ENCODE data around the gene VRTN.
"Not testable (repeated sequence)": the region's sequence is repeated elsewhere in the genome, so short reads cannot be mapped to it uniquely, and the experiment has no call there.

The VRTN gene, protein sequence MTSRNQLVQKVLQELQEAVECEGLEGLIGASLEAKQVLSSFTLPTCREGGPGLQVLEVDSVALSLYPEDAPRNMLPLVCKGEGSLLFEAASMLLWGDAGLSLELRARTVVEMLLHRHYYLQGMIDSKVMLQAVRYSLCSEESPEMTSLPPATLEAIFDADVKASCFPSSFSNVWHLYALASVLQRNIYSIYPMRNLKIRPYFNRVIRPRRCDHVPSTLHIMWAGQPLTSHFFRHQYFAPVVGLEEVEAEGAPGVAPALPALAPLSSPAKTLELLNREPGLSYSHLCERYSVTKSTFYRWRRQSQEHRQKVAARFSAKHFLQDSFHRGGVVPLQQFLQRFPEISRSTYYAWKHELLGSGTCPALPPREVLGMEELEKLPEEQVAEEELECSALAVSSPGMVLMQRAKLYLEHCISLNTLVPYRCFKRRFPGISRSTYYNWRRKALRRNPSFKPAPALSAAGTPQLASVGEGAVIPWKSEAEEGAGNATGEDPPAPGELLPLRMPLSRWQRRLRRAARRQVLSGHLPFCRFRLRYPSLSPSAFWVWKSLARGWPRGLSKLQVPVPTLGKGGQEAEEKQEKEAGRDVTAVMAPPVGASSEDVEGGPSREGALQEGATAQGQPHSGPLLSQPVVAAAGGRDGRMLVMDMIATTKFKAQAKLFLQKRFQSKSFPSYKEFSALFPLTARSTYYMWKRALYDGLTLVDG

GRCh38 chr14:74348241-74348734 lies at the start of gene VRTN:
Gene VRTN (plus strand): TSS chr14:74348471. CDS start chr14:74356784, 8,313 bp downstream.
- no peak for DNase-seq

DNA sequence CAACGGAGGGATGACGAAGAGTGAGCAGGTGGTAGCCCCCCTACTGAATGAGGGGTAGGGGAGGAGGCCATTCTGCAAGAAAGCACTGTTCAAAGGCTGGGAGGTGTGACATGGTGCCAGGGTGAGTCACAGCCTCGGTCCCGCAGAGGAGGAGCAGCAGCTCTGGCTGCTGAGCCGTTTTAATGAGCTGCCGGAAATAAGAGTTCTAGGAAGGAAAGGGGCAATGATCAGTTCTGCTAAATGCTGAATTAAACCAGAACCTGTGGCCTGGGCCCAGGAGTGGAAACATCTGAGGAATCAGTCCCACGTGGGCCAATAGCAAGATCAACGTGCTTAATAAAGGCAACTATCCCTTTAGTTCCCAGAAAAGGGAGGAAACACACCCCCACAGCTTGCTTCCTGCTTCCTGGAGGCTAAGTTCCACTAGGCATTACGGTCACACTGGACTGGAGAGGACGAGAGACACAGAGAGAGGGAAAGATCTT lies 49.2 kb upstream of the VRTN start:
- DNase-seq = no peak

DNA sequence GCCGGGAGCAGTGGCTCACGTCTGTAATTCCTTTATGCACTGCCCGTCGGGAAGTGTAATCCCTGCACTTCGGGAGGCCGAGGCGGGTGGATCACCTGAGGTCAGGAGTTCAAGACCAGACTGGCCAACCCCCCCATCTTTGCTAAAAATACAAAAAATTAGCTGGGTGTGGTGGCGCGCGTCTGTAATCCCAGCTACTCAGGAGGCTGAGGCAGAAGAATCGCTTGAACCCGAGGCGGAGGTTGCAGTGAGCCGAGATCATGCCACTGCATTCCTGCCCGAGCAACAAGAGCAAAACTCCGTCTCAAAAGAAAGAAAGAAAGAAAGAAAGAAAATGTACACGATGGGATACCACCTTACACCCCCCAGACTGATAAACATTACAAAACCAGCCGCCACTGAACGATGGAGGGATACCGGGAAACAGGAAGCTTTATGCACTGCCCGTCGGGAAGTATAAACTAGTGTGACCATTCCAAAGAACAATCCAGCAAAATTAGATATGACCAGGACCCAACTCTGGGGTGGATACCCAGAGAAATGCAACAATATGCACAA lies 46.6 kb upstream of the VRTN start:
- no peak for DNase-seq

GRCh38 chr14:74302152-74302628 lies 46.1 kb upstream of the VRTN start:
- no peak for DNase-seq

DNA sequence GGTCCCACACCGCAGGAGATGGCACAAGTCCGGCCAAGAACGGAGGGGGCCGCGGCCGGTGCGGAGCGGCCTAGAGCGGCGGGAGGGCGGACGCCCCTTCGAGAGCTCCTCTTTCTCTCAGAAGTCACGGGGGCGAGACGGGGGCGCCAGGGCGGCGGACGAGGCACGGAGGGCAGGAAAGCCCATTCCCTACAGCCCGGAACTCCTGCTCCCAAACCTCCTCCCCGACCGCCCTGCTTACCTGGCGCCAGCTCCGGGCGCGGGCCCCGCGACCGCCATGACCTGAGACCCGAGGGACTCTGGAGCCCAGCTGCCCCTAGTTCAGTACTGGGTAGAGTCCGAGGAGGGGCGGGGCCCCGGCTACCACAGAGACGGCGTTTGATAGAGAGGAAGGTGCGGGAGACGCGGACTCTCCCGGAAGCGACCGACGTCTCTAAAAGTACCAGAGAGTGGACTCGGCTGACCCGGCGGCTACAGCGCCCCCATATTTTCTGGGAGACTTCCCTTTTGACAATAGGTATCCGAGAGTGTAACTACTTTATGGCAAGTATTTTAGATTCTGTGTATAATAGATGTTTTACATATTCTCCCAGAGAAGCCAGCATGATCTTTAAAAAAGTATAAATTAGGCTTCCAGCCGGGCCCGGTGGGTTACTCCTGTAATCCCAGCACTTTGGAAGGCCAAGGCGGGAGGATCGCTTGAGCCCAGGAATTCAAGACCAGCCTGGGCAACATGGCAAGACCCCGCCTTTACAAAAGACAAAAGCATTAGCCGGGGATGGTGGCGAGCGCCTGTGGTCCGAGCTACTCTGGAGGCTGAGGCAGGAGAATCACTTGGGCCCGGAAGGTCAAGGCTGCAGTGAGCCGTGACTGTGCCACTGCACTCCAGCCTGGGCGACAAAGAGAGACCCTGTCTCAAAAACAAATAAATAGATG lies 45.4 kb upstream of the VRTN start, which contains the start of gene ABCD4:
Gene ABCD4, minus strand, starts transcription at position 301 of the 936 bp plus-strand sequence. Its CDS starts 22 bp downstream, at position 279.
- peak; percentile 93 for DNase-seq

DNA sequence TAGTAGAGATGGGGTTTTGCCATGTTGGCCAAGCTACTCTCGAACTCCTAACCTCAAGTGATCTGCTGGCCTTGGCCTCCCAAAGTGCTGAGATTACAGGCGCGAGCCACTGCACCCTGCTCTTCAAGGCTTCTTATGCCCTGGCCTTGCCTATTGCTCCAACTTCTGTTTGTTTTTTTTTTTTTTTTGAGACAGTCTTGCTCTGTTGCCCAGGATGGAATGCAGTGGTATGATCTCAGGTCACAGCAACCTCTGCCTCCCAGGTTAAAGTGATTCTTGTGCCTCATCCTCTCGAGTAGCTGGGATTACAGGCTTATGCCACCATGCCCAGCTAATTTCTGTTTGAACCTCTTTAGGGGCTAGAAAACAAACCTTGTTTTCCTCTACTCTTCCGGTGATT lies 39.6 kb upstream of the VRTN start:
- DNase-seq = no peak

DNA sequence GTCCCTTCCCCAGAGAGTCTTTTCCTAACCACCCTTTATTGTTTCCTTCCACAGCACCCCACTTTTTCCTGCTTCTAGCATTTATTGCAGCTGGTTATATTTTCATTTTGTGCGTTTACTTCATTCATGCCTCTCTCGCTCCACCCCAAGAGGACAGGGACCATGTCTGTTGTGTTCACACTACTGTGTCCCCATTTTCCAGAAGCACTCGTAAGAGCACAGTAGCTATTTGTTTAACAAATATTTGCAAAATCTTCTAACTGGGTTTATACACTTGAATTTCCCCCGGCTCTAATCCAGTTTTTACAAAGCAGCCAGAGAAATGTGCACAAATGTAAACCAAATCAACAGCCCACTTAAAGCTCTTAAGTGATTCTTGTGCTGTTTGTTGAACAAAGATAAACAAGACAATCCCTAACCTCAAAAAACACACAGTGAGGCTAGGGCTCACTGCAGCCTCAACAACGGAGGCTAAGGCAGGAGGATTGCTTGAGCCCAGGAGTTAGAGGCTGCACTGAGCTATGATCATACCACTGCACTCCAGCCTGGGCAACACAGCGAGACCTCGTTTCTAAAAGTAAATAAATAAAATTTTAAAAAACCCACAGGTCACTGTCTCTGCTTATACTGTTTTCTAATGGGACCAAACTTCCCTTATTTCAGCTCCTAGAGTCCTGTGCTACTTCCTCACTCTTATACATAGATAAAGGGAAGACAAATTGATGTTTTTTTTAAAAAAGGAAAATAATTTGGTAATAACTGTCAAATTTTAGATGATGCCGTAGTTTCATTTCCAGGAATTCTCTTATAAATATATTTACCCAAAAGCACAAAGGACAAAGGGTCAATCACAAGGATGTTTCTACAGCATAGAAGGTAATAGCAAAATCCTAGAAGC lies 38.9 kb upstream of the VRTN start:
- no peak for DNase-seq

- no peak for DNase-seq
Observed at GRCh38 chr14:74312161-74312560, 36.1 kb upstream of the VRTN start.

- no peak for DNase-seq
Observed at GRCh38 chr14:74313601-74314000, 34.7 kb upstream of the VRTN start.

DNA sequence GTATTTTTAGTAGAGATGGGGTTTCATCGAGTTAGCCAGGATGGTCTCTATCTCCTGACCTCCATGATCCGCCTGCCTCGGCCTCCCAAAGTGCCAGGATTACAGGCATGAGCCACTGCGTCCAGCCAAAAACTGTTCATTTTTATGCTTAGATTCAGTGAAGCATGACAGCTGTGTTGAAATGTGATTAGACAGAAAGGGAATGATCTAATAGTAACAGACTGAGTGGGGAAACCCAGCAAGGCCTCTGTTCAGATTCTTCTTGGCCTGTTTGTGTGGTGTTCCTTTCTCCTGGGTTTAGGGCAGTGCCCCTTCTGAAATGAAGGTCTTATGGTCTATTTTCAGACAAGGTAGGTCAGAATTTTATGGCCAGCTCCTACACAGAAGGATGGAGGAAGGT lies 33.7 kb upstream of the VRTN start:
- no peak for DNase-seq

- peak; percentile 7 for DNase-seq
Observed at GRCh38 chr14:74324931-74325361, 23.3 kb upstream of the VRTN start.

DNA sequence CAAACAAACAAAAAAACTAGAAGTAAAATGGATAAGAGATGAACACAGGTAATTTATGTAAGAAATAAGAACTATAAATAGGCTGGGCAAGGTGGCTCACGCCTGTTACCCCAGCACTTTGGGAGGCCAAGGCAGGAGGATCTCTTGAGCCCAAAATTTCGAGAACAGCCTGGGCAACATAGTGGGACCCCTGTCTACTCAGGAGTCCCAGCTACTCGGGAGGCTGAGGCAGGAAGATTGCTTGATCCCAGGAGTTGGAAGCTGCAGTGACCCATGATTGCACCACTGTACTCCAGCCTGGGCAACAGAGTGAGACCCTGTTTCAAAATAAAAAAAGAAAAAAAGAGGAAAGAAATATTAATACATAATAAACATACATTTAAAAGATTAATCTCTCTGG lies 22.8 kb upstream of the VRTN start:
- no peak for DNase-seq

GRCh38 chr14:74326369-74327152 lies 21.7 kb upstream of the VRTN start:
- DNase-seq = peak; percentile 9

DNA sequence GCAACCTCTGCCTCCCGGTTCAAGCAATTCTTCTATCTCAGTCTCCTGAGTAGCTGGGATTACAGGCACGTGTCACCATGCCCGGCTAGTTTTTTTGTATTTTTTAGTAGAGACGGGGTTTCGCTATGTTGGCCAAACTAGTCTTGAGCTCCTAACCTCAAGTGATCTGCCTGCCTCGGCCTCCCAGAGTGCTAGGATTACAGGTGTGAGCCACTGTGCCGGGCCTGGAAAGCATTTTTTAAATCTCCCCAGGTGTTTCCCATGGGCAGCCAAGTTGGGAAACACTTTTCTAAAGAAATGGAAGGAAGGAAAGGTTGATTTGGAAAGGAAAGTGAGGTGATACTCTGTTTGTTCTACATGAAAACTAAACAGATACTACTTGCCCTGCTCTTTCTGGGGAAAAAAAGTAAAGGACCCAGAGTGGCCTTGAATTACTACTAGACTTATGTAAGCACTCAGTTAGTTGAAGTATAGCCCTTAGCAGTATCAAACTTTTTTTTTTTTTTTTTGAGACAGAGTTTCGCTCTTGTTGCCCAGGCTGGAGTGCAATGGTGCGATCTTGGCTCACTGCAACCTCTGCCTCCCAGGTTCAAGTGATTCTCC lies 18.2 kb upstream of the VRTN start:
- DNase-seq = not testable (repeated sequence)

DNA sequence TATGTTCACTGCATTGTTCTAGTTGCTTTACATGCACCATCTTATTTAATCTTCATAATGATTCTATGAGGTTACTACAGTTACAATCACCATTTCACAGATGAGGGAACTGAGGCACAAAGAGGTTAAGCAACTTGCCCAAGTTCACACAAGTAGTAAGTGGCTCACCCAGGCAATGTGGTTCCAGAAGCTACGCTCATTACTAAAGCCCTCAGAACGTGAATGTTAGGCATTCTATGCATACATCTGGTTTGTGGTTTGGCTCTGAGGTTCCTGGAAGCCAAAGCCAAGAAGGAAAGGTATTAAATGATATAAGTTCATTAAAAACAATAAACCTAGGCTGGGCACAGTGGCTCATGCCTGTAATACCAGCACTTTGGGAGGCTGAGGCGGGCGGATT lies 14.4 kb upstream of the VRTN start:
- DNase-seq = no peak

GRCh38 chr14:74346341-74346740 lies 1.9 kb upstream of the VRTN start:
- DNase-seq = no peak

- DNase-seq = no peak
Observed at GRCh38 chr14:74347097-74347794, 1.0 kb upstream of the VRTN start.

DNA sequence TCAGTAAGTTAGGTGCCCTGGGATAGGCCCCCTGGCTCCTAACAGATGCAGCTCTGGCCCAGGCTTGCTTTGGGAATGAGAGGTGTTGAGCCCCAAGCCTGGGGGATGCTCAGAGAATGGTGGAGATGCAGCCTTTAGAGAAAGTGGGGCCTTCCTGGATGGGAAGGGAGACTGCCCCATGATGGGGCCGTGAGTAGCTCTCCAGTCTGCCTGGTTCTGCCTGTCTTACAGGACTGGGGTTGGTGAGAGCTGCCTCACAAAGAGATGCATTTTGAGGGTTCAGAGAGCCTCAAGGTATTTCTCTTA lies 523 bp upstream of the VRTN start:
- no peak for DNase-seq

DNA sequence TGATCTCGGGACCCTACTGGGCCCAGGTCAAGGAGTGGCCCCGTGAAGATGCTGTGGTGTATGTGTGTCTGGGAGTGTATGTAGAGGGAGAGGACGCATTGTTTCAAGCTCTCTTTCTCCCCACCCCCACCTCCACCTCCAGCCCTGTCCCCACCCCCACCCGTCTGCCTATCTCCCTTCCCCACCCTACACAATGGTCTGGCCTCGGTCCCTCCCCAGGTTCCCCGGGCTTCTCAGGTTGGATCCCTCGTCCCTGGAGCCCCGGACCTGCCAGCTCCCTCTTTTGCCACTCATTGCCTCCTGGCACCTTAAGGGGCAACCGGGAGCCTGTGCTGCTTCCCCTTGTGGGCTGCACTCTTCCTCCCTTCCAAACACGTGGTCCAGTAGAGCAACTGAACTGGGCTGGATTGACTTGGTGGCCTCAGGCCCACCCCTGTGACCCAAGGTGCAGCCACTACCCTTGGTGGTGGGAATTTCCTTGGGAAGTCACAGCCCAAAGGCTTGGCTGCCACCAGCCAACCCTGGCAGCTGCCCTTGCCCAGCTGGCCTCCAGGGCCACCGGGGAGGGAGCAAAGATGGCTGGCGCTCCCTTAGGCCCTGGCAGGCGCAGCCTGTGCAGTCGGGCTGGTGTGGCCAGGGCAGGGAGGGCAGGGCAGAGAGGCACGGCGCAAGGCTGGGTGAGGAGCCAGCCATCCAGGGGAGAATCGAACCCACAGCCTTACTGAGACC lies 628 bp downstream of the VRTN start:
- DNase-seq = no peak
